NB4 (cell line): ENCODE results near the gene ATXN1.

Source experiments
- MYC ChIP-seq: IDR thresholded peaks from 2 replicates; pipeline ENCODE4 v1.6.1; 2011; ENCODE audit warnings: low read depth, low read length
- POLR2A ChIP-seq: IDR thresholded peaks from 2 replicates; pipeline ENCODE4 v1.6.1; 2011; ENCODE audit warnings: mild to moderate bottlenecking; ENCODE audit not compliant: insufficient read length; ENCODE audit errors: extremely low read depth
- TF ChIP-seq, protein P1 (sequence below): IDR thresholded peaks from one replicate; pipeline ENCODE4 v1.5.1; 2012; ENCODE audit warnings: low read depth, low read length
- TF ChIP-seq, protein P2 (sequence below): IDR thresholded peaks from 2 replicates; pipeline ENCODE4 v1.6.1; 2011; ENCODE audit warnings: low read depth, low read length

DNA sequence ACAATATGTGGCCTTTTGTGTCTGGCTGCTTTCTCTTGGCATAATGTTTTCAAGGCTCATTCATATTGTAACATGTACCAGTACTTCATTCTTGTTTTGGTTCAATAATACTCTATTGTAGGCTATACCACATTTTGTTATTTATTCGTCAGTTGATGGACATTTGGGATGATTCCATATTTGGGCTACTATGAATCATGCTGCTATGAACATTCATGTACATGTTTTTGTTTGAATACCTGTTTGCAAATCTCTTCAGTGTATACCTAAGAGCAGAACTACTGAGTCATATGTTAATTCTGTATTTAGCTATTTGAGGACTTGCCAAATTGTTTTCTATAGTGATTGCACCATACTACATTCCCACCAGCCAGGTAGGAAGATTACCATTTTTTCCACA, 263.0 kb downstream of the ATXN1 start:
- TF ChIP-seq POLR2A (no peak), MYC (no peak)
- TF ChIP-seq, protein P1, sequence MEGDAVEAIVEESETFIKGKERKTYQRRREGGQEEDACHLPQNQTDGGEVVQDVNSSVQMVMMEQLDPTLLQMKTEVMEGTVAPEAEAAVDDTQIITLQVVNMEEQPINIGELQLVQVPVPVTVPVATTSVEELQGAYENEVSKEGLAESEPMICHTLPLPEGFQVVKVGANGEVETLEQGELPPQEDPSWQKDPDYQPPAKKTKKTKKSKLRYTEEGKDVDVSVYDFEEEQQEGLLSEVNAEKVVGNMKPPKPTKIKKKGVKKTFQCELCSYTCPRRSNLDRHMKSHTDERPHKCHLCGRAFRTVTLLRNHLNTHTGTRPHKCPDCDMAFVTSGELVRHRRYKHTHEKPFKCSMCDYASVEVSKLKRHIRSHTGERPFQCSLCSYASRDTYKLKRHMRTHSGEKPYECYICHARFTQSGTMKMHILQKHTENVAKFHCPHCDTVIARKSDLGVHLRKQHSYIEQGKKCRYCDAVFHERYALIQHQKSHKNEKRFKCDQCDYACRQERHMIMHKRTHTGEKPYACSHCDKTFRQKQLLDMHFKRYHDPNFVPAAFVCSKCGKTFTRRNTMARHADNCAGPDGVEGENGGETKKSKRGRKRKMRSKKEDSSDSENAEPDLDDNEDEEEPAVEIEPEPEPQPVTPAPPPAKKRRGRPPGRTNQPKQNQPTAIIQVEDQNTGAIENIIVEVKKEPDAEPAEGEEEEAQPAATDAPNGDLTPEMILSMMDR = no peak
- TF ChIP-seq, protein P2, sequence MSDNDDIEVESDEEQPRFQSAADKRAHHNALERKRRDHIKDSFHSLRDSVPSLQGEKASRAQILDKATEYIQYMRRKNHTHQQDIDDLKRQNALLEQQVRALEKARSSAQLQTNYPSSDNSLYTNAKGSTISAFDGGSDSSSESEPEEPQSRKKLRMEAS = no peak
